ENCODE data around the gene LAMC2. TPM values are rescaled to one million over a fixed set of nuclear protein-coding genes. Genes with fewer than 3 reads are reported as not detected.

The LAMC2 gene
- total RNA-seq, 4 donors from 2014 or later: 2.4 to 4.2 (median 2.8) TPM

DNA sequence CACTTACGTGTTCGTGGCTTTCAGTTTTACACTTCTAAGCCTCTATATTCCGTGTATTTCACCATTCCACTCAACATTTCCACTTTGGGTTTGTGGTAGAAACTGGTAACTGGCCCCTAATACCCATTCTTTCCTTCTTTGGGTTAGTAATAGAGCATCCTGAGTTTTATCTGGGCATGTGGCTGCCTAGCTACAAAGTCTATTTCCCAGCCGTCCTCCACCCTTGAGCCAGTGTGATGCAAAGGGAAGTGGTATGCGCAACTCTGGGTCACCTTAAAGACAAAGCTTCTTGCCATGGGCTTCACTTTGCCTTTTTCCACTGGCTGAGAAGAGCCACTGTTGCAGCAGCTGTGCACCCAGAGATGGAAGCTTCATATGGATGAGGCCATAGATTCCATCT, 73.9 kb downstream of the LAMC2 start:
- TF ChIP-seq, protein P1, sequence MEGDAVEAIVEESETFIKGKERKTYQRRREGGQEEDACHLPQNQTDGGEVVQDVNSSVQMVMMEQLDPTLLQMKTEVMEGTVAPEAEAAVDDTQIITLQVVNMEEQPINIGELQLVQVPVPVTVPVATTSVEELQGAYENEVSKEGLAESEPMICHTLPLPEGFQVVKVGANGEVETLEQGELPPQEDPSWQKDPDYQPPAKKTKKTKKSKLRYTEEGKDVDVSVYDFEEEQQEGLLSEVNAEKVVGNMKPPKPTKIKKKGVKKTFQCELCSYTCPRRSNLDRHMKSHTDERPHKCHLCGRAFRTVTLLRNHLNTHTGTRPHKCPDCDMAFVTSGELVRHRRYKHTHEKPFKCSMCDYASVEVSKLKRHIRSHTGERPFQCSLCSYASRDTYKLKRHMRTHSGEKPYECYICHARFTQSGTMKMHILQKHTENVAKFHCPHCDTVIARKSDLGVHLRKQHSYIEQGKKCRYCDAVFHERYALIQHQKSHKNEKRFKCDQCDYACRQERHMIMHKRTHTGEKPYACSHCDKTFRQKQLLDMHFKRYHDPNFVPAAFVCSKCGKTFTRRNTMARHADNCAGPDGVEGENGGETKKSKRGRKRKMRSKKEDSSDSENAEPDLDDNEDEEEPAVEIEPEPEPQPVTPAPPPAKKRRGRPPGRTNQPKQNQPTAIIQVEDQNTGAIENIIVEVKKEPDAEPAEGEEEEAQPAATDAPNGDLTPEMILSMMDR (IDR thresholded peaks at IDR 0.05; ENCODE audit: low read depth): no peak

GRCh38 chr1:183262628-183263200, 76.7 kb downstream of the LAMC2 start:
- TF ChIP-seq, protein P1 (IDR thresholded peaks at IDR 0.05; ENCODE audit: low read depth): no peak

DNA sequence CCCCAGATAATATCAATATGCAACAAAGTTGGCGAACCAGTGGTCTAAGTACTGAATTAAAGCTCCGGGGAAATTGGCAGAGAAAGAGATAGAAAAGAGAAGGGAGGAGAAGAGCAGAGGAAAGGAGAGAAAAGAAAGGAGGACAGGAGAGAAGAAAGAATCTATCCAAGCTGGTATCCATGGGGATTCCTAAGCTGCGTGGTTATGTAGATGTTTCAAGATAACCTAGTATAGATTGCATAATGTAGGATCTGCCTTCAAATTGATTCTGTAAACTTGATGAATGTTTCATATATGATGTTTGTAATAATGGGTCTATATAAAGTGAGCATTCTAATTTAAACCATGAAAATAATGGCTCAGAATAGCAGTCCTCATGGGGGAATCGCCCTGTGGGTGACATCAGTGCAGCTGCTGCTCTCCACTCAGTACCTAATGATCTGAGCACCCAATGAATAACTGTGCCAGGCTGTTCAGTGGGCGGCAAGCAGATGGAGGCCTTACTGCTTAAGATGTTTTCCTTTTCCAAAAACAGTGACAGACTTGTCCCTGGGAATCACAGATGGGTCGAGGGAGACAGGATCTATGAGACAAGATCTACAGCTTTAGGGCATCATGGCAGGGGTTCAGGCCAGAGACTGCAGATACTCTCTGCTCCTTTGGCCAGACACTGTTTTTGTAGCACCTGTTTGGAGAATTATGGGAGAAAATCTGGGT, 78.0 kb downstream of the LAMC2 start:
- TF ChIP-seq, protein P1 (IDR thresholded peaks at IDR 0.05; ENCODE audit: low read depth): no peak

DNA sequence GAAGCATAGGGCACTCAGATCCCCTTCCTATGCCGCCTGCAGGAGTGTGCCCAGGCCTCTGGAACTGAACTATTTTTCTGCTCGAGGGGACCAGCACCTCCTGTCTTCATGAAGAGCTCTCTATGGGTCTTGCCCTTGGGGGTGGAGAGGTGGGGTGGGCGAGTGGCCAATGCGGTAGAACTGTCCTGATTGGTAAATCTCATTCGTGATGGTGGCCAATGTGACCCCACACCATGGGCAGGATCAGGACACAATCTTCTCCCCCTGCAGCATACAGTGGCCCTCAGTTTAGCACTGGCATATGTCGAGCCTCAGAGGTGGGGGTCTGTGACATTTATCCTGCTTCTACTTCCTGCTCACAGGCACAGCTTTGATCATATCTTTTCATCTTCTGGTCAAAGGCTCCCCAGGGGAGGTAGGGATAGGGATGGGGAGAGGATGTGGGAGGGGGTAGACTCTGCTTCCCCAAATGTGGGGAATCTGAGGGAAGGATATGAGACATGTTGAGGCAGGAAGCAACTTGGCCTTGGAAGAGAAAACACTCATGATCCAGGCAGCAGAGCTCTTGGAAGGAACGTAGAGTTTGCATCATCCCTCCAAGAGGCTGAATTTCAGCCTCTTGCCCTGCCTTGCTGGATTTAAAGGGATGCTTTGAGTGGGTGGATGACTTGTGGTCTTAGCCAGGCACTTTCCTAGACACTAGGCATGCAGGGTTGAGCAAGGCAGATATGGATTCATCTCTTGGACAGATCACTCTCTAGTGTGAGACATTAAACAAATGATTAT, 81.8 kb downstream of the LAMC2 start:
- TF ChIP-seq, protein P1 (IDR thresholded peaks at IDR 0.05; ENCODE audit: low read depth): no peak

DNA sequence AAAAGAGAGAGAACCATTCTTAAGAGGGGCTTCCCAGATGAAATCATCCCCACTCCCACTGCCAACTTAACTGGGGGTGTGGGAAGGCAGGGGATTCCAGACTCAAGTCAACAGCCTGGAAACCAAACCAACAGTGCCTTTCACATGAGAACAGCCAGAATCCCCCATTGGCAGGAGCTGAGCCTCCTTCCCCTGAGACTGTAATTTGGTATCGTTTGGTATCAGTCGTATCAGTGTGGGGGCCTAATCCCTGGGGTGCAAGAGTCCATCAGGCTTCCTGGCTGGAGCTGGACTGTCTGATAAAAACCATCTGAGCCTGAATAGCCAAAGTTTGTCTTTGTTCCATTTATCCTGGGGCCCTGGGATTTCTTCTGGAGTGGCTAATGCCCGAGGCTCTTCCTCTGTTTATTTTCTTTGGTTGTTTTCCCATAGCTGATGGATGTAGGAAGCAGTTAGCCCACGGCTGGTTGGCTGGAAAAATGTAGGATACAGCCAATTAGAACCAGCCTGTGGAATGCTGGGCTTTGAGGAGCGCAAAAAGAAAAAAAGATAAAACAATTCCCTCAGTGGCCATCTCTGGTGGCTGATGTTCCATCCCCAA, 84.6 kb downstream of the LAMC2 start:
- TF ChIP-seq, protein P1 (IDR thresholded peaks at IDR 0.05; ENCODE audit: low read depth): no peak

GRCh38 chr1:183272390-183272848, 86.4 kb downstream of the LAMC2 start:
- TF ChIP-seq, protein P1 (IDR thresholded peaks at IDR 0.05; ENCODE audit: low read depth): no peak

DNA sequence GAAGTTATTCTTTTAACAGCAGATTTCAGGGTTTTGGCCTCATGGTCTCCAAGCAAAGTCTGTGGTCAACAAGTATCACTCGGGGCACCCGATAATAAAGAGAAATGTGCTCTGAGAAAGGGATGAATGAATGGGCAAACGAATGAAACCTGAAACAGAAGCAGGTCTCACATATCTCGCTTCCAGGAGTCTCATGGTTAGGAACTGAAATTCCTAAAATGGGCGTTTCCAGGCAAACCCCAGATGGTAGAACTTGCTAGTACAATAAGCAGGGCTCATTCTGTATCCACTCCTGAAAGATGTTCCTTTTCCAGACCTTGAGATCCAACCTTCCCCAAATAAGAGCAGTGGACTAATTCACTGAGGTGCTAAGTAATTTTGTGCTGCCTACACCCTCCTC, 87.2 kb downstream of the LAMC2 start:
- TF ChIP-seq, protein P1 (IDR thresholded peaks at IDR 0.05; ENCODE audit: low read depth): no peak

Data from subcutaneous adipose tissue (tissue), 4 donors.